MM.1S (cell line): ENCODE results near the gene TASP1.

Experiments used
- DNase-seq: peaks from one replicate; pipeline ENCODE4 v3.0.0-alpha.2; 2015
- H2AFZ ChIP-seq: fragments of 300-600 bp; sonication (generic); 2 replicates; pipeline ENCODE4 v1.6.0; 2016; ENCODE audit warnings: antibody characterized with exemption, low read length
- H3F3A ChIP-seq: fragments of 300-600 bp; sonication (generic); 2 replicates; pipeline ENCODE4 v1.6.1; 2016; ENCODE audit warnings: mild to moderate bottlenecking, antibody characterized with exemption, low read length, moderate library complexity, mixed read lengths; ENCODE audit not compliant: insufficient read depth
- H3K27ac ChIP-seq: fragments of 300-600 bp; sonication (generic); 2 replicates; pipeline ENCODE4 v1.5.1; 2016; ENCODE audit warnings: mild to moderate bottlenecking, low read length
- H3K27me3 ChIP-seq: fragments of 300-600 bp; sonication (generic); replicated peaks from 2 replicates; pipeline ENCODE4 v1.6.0; 2016; ENCODE audit warnings: low read length; ENCODE audit not compliant: insufficient read depth
- H3K36me3 ChIP-seq: fragments of 300-600 bp; sonication (generic); replicated peaks from 2 replicates; pipeline ENCODE4 v1.6.1; 2016; ENCODE audit warnings: mild to moderate bottlenecking, low read length, mixed read lengths; ENCODE audit not compliant: insufficient read depth
- H3K4me1 ChIP-seq: fragments of 300-600 bp; sonication (generic); 2 replicates; pipeline ENCODE4 v1.6.1; 2016; ENCODE audit warnings: low read length, mixed read lengths
- H3K4me2 ChIP-seq: fragments of 300-600 bp; sonication (generic); 2 replicates; pipeline ENCODE4 v1.6.0; 2016; ENCODE audit warnings: low read depth, low read length
- H3K4me3 ChIP-seq: fragments of 300-600 bp; sonication (generic); 2 replicates; pipeline ENCODE4 v1.5.1; 2016; ENCODE audit warnings: low read length, mixed read lengths
- H3K79me2 ChIP-seq: fragments of 300-600 bp; sonication (generic); 2 replicates; pipeline ENCODE4 v1.6.1; 2016; ENCODE audit warnings: mixed run types, low read length, mixed read lengths
- H3K9ac ChIP-seq: fragments of 300-600 bp; sonication (generic); 2 replicates; pipeline ENCODE4 v1.6.1; 2016; ENCODE audit warnings: low read length, mixed read lengths
- H3K9me2 ChIP-seq: fragments of 300-600 bp; sonication (generic); replicated peaks from 2 replicates; pipeline ENCODE4 v1.6.1; 2016; ENCODE audit warnings: mild to moderate bottlenecking, low read length, mixed read lengths; ENCODE audit not compliant: insufficient read depth
- H3K9me3 ChIP-seq: fragments of 300-600 bp; sonication (generic); replicated peaks from 2 replicates; pipeline ENCODE4 v1.6.1; 2016; ENCODE audit warnings: mild to moderate bottlenecking, low read length, mixed read lengths; ENCODE audit not compliant: insufficient read depth
- H4K20me1 ChIP-seq: fragments of 300-600 bp; sonication (generic); 2 replicates; pipeline ENCODE4 v1.6.1; 2016; ENCODE audit warnings: mild to moderate bottlenecking, low read length, moderate library complexity, mixed read lengths; ENCODE audit not compliant: insufficient read depth
- EZH2 ChIP-seq: fragments of 300-600 bp; sonication (generic); optimal IDR thresholded peaks from 2 replicates; pipeline ENCODE3; 2017; ENCODE audit warnings: low read depth, mild to moderate bottlenecking, antibody characterized with exemption, low read length, mixed read lengths
- EZH2phosphoT487 ChIP-seq: fragments of 300-600 bp; sonication (generic); IDR thresholded peaks from 2 replicates; pipeline ENCODE4 v1.6.1; 2018; ENCODE audit warnings: antibody characterized with exemption, low read length
- TF ChIP-seq, protein P1 (sequence below): fragments of 300-600 bp; sonication (generic); IDR thresholded peaks from 2 replicates; pipeline ENCODE4 v1.5.1; 2016; ENCODE audit warnings: antibody characterized with exemption, low read length, mixed read lengths

TASP1 gene

DNA sequence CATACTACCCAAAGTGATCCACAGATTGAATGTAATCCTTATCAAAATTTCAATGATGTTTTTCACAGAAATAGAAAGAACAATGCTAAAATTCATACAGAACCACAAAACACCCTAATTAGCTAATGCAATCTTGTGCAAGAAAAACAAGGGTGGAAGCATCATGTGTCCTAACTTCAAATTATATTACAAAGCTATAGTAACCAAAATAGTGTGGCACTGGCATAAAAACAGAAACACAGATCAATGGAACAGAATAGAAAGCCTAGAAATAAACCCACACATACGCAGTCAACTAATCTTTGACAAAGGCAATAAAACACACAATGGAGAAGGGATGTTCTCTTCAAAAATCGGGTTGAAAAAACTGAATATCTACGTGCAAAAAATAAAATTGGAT is 131.1 kb downstream of the TASP1 start:
- Histone ChIP-seq H2AFZ (no peak overlapping the region), H3K4me2 (no peak overlapping the region), H3K36me3 (no peaks in the 10 kb centered on the region), H3F3A (no peaks in the 10 kb centered on the region), H3K9me2 (no peaks in the 10 kb centered on the region), H4K20me1 (no peaks in the 10 kb centered on the region), H3K79me2 (no peaks in the 10 kb centered on the region), H3K9ac (no peak overlapping the region), H3K9me3 (no peaks in the 10 kb centered on the region), H3K4me1 (no peaks in the 10 kb centered on the region), H3K27ac (no peak overlapping the region), H3K27me3 (no peaks in the 10 kb centered on the region), H3K4me3 (no peak overlapping the region)
- TF ChIP-seq, protein P1, sequence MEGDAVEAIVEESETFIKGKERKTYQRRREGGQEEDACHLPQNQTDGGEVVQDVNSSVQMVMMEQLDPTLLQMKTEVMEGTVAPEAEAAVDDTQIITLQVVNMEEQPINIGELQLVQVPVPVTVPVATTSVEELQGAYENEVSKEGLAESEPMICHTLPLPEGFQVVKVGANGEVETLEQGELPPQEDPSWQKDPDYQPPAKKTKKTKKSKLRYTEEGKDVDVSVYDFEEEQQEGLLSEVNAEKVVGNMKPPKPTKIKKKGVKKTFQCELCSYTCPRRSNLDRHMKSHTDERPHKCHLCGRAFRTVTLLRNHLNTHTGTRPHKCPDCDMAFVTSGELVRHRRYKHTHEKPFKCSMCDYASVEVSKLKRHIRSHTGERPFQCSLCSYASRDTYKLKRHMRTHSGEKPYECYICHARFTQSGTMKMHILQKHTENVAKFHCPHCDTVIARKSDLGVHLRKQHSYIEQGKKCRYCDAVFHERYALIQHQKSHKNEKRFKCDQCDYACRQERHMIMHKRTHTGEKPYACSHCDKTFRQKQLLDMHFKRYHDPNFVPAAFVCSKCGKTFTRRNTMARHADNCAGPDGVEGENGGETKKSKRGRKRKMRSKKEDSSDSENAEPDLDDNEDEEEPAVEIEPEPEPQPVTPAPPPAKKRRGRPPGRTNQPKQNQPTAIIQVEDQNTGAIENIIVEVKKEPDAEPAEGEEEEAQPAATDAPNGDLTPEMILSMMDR, result no peak
- no peak for DNase-seq

DNA sequence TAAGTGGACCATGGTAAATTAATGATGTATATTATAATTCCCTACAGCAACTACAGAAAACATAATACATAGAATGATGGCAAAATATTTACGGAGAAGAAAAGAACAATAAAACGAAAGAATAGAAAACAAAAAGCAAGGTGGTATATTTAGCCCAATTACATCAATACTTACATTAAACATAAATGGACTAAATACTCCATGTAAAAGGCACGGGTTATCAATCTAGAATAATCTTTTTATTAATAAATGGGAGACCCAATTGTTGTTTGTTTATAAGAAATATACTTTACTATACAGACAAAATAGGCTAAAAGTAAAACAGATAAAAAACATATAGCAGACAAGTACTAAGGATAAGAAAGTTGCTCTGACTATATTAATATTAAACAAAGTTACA is 137.2 kb downstream of the TASP1 start:
- H4K20me1 ChIP-seq, result no peaks in the 10 kb centered on the region
- H3F3A ChIP-seq, result no peaks in the 10 kb centered on the region
- no peak overlapping the region for H2AFZ ChIP-seq
- no peaks in the 10 kb centered on the region for H3K27me3 ChIP-seq
- no peaks in the 10 kb centered on the region for H3K9me2 ChIP-seq
- TF ChIP-seq, protein P1, result no peak
- H3K79me2 ChIP-seq, result no peaks in the 10 kb centered on the region
- no peak for DNase-seq
- H3K9me3 ChIP-seq, result no peaks in the 10 kb centered on the region
- no peaks in the 10 kb centered on the region for H3K4me1 ChIP-seq
- no peak overlapping the region for H3K9ac ChIP-seq
- H3K27ac ChIP-seq, result no peak overlapping the region
- H3K4me3 ChIP-seq, result no peak overlapping the region
- H3K36me3 ChIP-seq, result no peaks in the 10 kb centered on the region; the same call in 1 of the 2 replicates
- H3K4me2 ChIP-seq, result no peak overlapping the region

DNA sequence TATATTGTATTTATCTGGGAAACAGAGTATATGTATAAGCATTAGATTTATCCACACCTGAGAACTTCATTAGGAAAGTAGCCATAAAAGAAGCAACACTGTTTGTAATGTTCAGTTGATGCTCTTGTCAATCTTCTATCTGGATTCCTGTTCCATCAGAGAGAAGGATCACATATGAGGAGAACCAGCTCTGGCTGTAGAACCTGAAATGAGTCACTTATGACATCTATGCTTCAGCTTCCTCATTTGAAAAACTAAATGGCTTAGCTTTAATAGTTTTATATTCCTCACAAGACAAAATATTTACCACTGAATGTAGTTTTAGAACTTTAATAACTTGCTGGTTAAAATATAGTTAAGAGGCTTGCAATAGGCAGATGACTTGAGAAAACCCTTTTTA is 144.7 kb downstream of the TASP1 start:
- no peak overlapping the region for H3K9ac ChIP-seq

More for the DNA sequence above, 144.7 kb downstream of the TASP1 start:
- no peak overlapping the region for H2AFZ ChIP-seq
- H3K4me2 ChIP-seq, result no peak overlapping the region
- H3K9me2 ChIP-seq, result no peaks in the 10 kb centered on the region
- H4K20me1 ChIP-seq, result no peaks in the 10 kb centered on the region
- no peak overlapping the region for H3K27ac ChIP-seq
- no peak for TF ChIP-seq EZH2
- TF ChIP-seq, protein P1, result no peak
- no peak for TF ChIP-seq EZH2phosphoT487
- no peaks in the 10 kb centered on the region for H3K79me2 ChIP-seq
- no peaks in the 10 kb centered on the region for H3K27me3 ChIP-seq
- DNase-seq, result no peak
- H3K4me3 ChIP-seq, result no peak overlapping the region
- no peaks in the 10 kb centered on the region for H3K4me1 ChIP-seq
- no peaks in the 10 kb centered on the region for H3F3A ChIP-seq
- no peaks in the 10 kb centered on the region for H3K9me3 ChIP-seq
- no peaks in the 10 kb centered on the region for H3K36me3 ChIP-seq
